Mucosa of descending colon (tissue), 3 donors: Measurements from ENCODE around the gene TBX15. TPM values are rescaled to one million over a fixed set of nuclear protein-coding genes. Genes with fewer than 3 reads are reported as not detected.

ENCODE experiments used
- ATAC-seq: fragments of 200-7000 bp; cut with Tn5 transposase; one replicate; pipeline ENCODE4 v1.9.1; 2020; ENCODE audit warnings: mild to moderate bottlenecking, moderate library complexity
- DNase-seq, 3 donors: peaks; one replicate each; pipeline ENCODE4 v3.0.0-alpha.2; 2020
- H3K36me3 ChIP-seq: fragments of 200-600 bp; one replicate; pipeline ENCODE4 v1.8.0; 2021; ENCODE audit warnings: low read depth, mild to moderate bottlenecking
- H3K4me1 ChIP-seq: fragments of 200-600 bp; one replicate; pipeline ENCODE4 v1.8.0; 2021; ENCODE audit warnings: low read depth, mild to moderate bottlenecking
- H3K4me3 ChIP-seq: fragments of 200-600 bp; one replicate; pipeline ENCODE4 v1.8.0; 2021; ENCODE audit warnings: mild to moderate bottlenecking
- H3K9me3 ChIP-seq: fragments of 200-600 bp; one replicate; pipeline ENCODE4 v1.8.0; 2021; ENCODE audit warnings: mild to moderate bottlenecking
- CTCF ChIP-seq: fragments of 200-600 bp; IDR thresholded peaks from one replicate; pipeline ENCODE4 v1.8.0; 2022; ENCODE audit warnings: antibody characterized with exemption, mild to moderate bottlenecking
- intact Hi-C, 2 donors: fragments of 100-400 bp; cut with DNase I in 1 of 2; cut with micrococcal nuclease in 1 of 2; formaldehyde crosslinking; loops; one replicate each; pipeline versions ENCODE4 v1.11.0 to v1.11.1; 2022; cut with DNase I, micrococcal nuclease
- total RNA-seq, 3 donors: library from RNA; stranded (reverse); fragmentation: NEBNext Ultra II Directional in 2 of 3; extraction: Animal tissue kit (Norgen Biotek cat#: 25700) in 2 of 3; gene quantifications; one replicate each; pipeline versions ENCODE4 v1.2.1 to v1.2.4, GENCODE V29; 2021 to 2023
- donor health status: DM: no; HTN: no; CAD: no; lungs with moderate emphysema.
- donor health status: DM: no; HTN: no; CAD: no.
- donor health status: DM: no; HTN: yes; CAD: no.

Gene TBX15
- total RNA-seq, 3 donors from 2014 or later = not detected

- intact Hi-C loops = no loop called here
- no peak for TF ChIP-seq CTCF
- Histone ChIP-seq H3K4me1 (peaks cover 13% of the 10 kb centered on the region), H3K36me3 (no peaks in the 10 kb centered on the region), H3K9me3 (no peaks in the 10 kb centered on the region), H3K4me3 (no peak overlapping the region)
- no peak for DNase-seq
- no peak for ATAC-seq
Measured at GRCh38 chr1:118982266-118982665, 5.9 kb downstream of the TBX15 start.

GRCh38 chr1:118981436-118981835, 6.7 kb downstream of the TBX15 start:
- peaks cover 13% of the 10 kb centered on the region for H3K4me1 ChIP-seq
- intact Hi-C loops = no loop called here
- ATAC-seq = no peak
- no peaks in the 10 kb centered on the region for H3K36me3 ChIP-seq
- H3K9me3 ChIP-seq = no peaks in the 10 kb centered on the region
- H3K4me3 ChIP-seq = no peak overlapping the region
- TF ChIP-seq CTCF = no peak
- no peak for DNase-seq

GRCh38 chr1:118979754-118980575, 8.2 kb downstream of the TBX15 start:
- Histone ChIP-seq H3K36me3 (no peaks in the 10 kb centered on the region), H3K9me3 (no peaks in the 10 kb centered on the region), H3K4me3 (no peak overlapping the region), H3K4me1 (peaks cover 9% of the 10 kb centered on the region)
- no peak for TF ChIP-seq CTCF
- DNase-seq = no peak
- intact Hi-C loops = no loop called here
- ATAC-seq = no peak

- Histone ChIP-seq H3K36me3 (no peaks in the 10 kb centered on the region), H3K4me3 (no peak overlapping the region), H3K9me3 (no peaks in the 10 kb centered on the region), H3K4me1 (peaks cover 2% of the 10 kb centered on the region)
- no peak for DNase-seq
- ATAC-seq = no peak
- intact Hi-C loops = no loop called here
- TF ChIP-seq CTCF = no peak
Measured at GRCh38 chr1:118978914-118979701, 9.0 kb downstream of the TBX15 start.

GRCh38 chr1:118977600-118977999, 10.5 kb downstream of the TBX15 start:
- Histone ChIP-seq H3K9me3 (no peaks in the 10 kb centered on the region), H3K36me3 (no peaks in the 10 kb centered on the region), H3K4me1 (no peaks in the 10 kb centered on the region), H3K4me3 (no peak overlapping the region)
- ATAC-seq (no peak), DNase-seq (no peak)
- no peak for TF ChIP-seq CTCF
- intact Hi-C loops = no loop called here
